AG09319 (cell line): Measurements from ENCODE around the gene DNAH17.

Experiments
- DNase-seq: peaks from one replicate; pipeline ENCODE4 v3.0.0-alpha.2; 2010; ENCODE audit warnings: low read depth; ENCODE audit errors: extremely low read depth
- TF ChIP-seq, protein P1 (sequence below): IDR thresholded peaks from 2 replicates; pipeline ENCODE4 v1.5.1; 2011; ENCODE audit warnings: low read depth, mild to moderate bottlenecking, inconsistent platforms, low read length, moderate library complexity

Gene DNAH17

DNA sequence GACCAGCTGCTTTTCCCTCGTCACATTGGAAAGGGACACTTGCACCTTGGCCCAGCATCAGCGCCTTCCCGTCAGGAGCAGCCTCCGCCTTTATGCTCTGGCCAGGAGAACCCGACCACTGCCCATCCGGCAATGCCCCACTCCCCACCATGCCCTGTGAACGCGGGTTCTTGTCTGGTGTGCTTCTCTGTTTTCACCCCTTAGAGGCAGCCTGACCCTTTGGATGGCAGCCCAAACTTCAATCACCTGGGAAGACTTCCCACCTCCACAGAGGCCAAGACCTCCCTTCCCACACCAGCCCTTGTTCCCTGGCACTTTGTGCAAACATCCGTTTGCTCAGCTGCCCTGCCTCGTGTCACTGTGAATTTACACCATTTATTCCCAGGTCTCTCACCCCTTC lies 87.0 kb downstream of the DNAH17 start:
- TF ChIP-seq, protein P1, sequence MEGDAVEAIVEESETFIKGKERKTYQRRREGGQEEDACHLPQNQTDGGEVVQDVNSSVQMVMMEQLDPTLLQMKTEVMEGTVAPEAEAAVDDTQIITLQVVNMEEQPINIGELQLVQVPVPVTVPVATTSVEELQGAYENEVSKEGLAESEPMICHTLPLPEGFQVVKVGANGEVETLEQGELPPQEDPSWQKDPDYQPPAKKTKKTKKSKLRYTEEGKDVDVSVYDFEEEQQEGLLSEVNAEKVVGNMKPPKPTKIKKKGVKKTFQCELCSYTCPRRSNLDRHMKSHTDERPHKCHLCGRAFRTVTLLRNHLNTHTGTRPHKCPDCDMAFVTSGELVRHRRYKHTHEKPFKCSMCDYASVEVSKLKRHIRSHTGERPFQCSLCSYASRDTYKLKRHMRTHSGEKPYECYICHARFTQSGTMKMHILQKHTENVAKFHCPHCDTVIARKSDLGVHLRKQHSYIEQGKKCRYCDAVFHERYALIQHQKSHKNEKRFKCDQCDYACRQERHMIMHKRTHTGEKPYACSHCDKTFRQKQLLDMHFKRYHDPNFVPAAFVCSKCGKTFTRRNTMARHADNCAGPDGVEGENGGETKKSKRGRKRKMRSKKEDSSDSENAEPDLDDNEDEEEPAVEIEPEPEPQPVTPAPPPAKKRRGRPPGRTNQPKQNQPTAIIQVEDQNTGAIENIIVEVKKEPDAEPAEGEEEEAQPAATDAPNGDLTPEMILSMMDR = no peak
- no peak for DNase-seq

DNA sequence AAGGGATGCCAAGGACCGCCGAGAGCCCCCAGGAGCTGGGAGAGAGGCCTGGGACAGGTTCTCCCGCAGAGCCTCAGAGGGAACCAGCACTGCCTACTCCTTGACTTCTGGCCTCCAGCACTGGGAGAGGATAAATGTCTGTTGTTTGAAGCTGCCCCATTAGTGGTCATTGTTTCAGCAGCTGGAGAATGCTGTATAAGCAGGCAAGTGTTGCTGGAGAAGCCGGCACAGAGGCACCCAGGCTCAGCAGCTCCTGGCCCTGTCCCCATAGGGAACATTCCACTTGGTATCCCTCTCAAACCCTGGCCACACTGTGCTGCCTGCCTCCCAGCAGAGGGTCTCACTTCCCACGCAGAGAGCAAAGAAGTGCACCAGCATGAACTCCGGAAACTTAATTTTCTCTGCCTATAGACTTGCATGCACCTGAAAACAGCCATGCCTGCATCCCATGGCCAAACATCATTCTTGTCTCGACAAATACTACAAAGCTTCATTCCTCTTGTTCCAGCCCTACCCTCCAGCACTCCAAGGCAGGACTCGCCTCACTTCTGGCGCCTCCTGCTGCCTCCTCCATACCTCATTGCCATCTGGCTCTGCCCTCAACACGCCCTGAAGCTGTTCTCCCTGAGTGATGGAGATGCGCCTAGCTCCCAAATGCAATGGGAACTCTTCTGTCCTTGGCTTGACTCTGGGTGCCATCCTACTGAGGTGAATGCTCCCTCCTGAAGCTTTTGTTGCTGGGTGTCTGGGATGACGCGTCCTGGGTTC lies 88.1 kb downstream of the DNAH17 start:
- TF ChIP-seq, protein P1 = no peak
- DNase-seq = no peak

DNA sequence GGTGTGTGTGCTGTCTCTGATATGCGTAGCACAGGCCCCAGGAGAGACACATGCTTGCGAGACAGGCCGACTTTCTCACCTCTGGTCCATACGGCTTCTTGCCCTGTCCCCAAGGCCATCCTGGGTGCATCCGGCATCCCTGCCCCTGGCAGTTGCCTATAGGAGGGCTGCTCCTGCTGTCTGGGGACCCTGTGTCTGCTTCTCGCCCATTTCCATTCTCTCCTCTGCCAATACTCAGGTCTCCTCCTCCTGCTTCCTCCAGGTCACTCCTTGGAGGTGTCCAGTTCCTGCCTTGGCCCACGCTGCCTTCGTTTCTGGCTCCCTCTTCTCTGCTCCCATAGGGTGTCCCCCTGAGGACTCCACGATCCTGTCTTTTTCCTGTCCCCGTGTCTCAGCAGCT lies 89.0 kb downstream of the DNAH17 start:
- TF ChIP-seq, protein P1 = no peak
- no peak for DNase-seq

DNA sequence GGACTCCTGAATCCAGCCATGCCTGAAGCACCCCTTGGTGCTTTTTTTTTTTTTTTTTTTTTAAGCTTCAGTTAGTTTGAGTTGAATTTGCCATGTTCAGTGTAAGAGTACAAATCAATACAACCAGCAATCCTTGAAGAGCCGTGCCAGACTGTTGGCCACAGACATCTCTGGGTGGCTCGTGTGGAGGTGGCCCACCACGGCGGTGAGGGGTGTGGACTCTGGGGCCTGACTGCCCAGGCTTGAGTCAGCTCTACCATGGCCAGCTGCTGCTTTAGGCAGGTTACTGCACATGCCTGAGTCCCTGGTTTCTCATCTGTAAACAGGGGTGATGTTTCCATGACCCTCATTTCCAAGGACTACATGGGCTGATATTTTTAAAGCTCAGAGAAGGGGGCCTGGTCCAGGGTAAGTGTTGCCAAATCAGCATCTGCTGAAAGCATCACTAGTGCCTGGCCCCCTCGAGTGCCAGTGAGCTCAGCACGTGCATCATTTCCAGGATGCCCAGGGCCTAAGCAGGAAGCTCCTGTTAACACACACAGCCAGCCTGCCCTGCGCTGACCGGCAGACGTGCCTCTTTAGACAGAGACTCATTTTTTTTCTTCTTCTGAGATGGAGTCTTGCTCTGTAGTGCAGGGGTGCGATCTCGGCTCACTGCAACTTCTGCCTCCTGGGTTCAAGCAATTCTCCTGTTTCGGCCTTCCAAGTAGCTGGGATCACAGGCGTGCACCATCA lies 90.1 kb downstream of the DNAH17 start:
- TF ChIP-seq, protein P1 = no peak
- no peak for DNase-seq

DNA sequence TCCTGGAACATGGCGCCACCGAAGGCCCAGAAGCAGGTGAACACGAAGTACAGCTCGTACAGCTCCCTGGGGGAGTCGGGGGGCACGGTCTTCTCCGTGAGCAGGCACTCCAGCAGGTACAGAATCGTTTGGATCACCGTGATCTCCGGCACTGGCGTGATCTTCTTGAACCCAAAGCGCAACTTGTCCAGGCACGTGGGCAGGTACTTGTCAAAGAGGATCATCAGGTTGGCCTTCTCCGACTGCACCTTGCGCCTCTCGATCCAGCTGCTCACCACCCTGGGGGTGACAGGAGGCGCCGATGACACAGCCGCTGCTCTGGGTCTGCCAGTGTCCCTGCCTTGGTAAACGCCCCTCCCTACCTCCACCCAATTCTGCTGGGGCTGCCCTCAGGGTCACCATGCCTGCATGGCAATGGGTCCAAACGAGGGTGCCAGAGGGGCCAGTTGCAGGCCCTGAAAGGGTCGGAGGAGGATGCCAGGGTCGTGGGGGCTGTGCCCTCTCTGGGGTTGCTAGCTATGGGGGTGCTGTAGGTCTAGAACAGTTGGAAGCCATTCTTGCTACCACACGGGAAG lies 90.9 kb downstream of the DNAH17 start:
- TF ChIP-seq, protein P1 = no peak
- DNase-seq = no peak

DNA sequence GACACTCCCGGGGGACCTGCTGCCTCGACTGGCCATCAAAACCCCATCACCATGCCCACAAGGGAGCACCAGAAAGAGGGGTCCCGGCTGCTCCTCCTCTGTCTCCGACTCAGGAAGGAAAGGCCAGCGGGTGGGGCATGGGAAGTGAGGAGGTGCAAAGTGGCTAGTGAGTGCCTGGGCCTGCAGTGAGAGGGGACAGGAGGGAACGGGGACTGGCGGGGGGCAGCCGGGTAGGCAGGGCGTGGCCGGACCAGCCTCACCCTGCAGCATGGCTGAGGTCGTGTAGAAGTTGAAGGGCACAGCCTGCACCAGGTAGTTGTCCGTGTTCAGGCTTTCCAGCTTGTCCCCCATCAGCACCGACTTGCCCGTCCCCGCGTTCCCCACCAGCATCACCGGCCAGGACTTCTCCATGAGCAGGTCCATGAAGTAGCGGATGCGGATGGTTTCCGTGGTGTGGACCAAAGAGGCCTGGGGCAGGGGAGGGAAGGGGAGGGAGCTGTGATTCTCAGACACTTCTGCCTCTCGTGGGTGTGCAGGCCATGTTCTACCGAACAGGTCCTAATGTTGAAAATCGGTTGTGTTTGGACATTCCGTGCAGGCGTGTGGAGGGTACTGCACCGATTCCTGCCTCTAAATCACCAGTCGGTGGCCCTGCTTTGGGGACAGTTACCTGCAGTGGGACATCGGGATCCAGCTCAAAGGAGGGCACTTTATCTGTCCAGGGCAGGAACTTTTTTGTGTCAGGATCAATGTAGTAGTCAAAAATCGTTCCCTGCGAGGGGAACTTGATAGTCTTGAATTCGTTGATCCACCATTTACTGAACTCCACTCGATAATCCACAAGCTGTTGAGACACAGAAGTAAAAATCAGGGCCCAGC lies 91.7 kb downstream of the DNAH17 start:
- TF ChIP-seq, protein P1 = no peak

More for the DNA sequence above, 91.7 kb downstream of the DNAH17 start:
- DNase-seq = no peak
